Nephron progenitor cell (in vitro differentiated cells): ENCODE results near the gene GPR149.

ENCODE experiments used
- DNase-seq: peaks from one replicate; pipeline ENCODE4 v3.0.0; 2021
- H3K27ac Mint-ChIP-seq: 2 replicates; pipeline ENCODE4 v1.8.0; 2021; ENCODE audit warnings: mild to moderate bottlenecking, moderate library complexity, mixed read lengths
- H3K27me3 Mint-ChIP-seq: 2 replicates; pipeline ENCODE4 v1.8.0; 2021; ENCODE audit warnings: mild to moderate bottlenecking, low read depth, mixed read lengths; ENCODE audit not compliant: poor library complexity
- H3K36me3 Mint-ChIP-seq: 2 replicates; pipeline ENCODE4 v1.8.0; 2021; ENCODE audit warnings: low read depth, mixed read lengths
- H3K4me1 Mint-ChIP-seq: 2 replicates; pipeline ENCODE4 v1.8.0; 2021; ENCODE audit warnings: mixed read lengths
- H3K4me3 Mint-ChIP-seq: 2 replicates; pipeline ENCODE4 v1.8.0; 2021; ENCODE audit warnings: mild to moderate bottlenecking, moderate library complexity, mixed read lengths
- H3K9me3 Mint-ChIP-seq: 2 replicates; pipeline ENCODE4 v1.8.0; 2021; ENCODE audit warnings: mild to moderate bottlenecking, moderate library complexity, mixed read lengths
- CTCF ChIP-seq: fragments of 200-600 bp; sonication (generic); IDR thresholded peaks from 2 replicates; pipeline ENCODE4 v1.5.0; 2021; ENCODE audit warnings: antibody characterized with exemption

Gene GPR149

GRCh38 chr3:154398084-154398967 is 31.7 kb downstream of the GPR149 start:
- Mint-ChIP-seq H3K4me1 (no peaks in the 10 kb centered on the region), H3K9me3 (no peaks in the 10 kb centered on the region), H3K36me3 (no peaks in the 10 kb centered on the region), H3K27ac (no peak overlapping the region), H3K27me3 (no peaks in the 10 kb centered on the region), H3K4me3 (no peak overlapping the region)
- no peak for DNase-seq
- TF ChIP-seq CTCF, result no peak

GRCh38 chr3:154389861-154390260 is 40.1 kb downstream of the GPR149 start:
- Mint-ChIP-seq H3K4me1 (no peaks in the 10 kb centered on the region), H3K36me3 (no peaks in the 10 kb centered on the region), H3K27me3 (peaks cover 4% of the 10 kb centered on the region), H3K9me3 (no peaks in the 10 kb centered on the region), H3K4me3 (no peak overlapping the region), H3K27ac (no peak overlapping the region)
- no peak for TF ChIP-seq CTCF
- DNase-seq, result no peak

- Mint-ChIP-seq H3K27me3 (no peaks in the 10 kb centered on the region), H3K27ac (no peak overlapping the region), H3K36me3 (no peaks in the 10 kb centered on the region), H3K4me3 (no peak overlapping the region), H3K4me1 (no peaks in the 10 kb centered on the region), H3K9me3 (no peaks in the 10 kb centered on the region)
- DNase-seq, result no peak
- no peak for TF ChIP-seq CTCF
These were observed 45.5 kb downstream of the GPR149 start for GRCh38 chr3:154384479-154384878.

GRCh38 chr3:154378311-154378710 is 51.7 kb downstream of the GPR149 start:
- H3K4me3 Mint-ChIP-seq, result no peak overlapping the region
- no peaks in the 10 kb centered on the region for H3K27me3 Mint-ChIP-seq
- TF ChIP-seq CTCF, result no peak
- no peaks in the 10 kb centered on the region for H3K4me1 Mint-ChIP-seq
- no peak overlapping the region for H3K27ac Mint-ChIP-seq
- no peaks in the 10 kb centered on the region for H3K36me3 Mint-ChIP-seq
- no peak for DNase-seq
- no peaks in the 10 kb centered on the region for H3K9me3 Mint-ChIP-seq

GRCh38 chr3:154367221-154367620 is 62.8 kb downstream of the GPR149 start:
- Mint-ChIP-seq H3K27ac (peak overlapping the region; percentile 95), H3K36me3 (no peaks in the 10 kb centered on the region), H3K4me3 (peak overlapping the region; percentile 8), H3K9me3 (peaks cover 17% of the 10 kb centered on the region), H3K4me1 (peaks cover 17% of the 10 kb centered on the region), H3K27me3 (peaks cover 7% of the 10 kb centered on the region)
- DNase-seq, result no peak
- TF ChIP-seq CTCF, result no peak

GRCh38 chr3:154364849-154365248 is 65.1 kb downstream of the GPR149 start:
- Mint-ChIP-seq H3K4me3 (no peak overlapping the region), H3K9me3 (peaks cover 17% of the 10 kb centered on the region), H3K36me3 (no peaks in the 10 kb centered on the region), H3K27me3 (peaks cover 7% of the 10 kb centered on the region), H3K4me1 (peaks cover 17% of the 10 kb centered on the region), H3K27ac (no peak overlapping the region)
- DNase-seq, result no peak
- no peak for TF ChIP-seq CTCF
